ENCODE results near the gene CNTLN. TPM values are rescaled to one million over a fixed set of nuclear protein-coding genes. Genes with fewer than 3 reads are reported as not detected.
"Not testable (repeated sequence)": the region's sequence is repeated elsewhere in the genome, so short reads cannot be mapped to it uniquely, and the experiment has no call there.

Gene CNTLN
- total RNA-seq, 1 donor from 2014 or later: 4.1 TPM

DNA sequence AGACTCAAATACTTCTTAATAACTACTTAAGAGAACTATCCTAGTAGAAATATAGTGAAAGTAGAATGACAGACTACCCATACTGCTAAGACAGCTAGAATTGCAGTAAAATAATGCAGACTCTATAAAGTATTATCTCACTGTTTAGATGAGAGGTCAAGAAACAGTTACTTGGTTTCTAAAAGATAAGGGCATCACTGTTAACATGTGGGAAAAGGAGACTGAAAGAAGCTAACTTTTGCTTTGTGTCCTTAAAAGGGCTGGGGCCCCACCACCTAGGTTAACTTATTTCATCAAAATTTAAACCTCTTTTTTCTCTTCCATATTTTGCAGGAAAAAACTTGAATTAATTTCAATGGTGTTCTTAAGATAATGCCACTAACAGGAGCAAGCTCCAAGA, 204.3 kb downstream of the CNTLN start:
- Histone ChIP-seq H3K36me3 (ENCODE audit: control insufficient read depth, insufficient read depth, low read length) (no peaks in the 10 kb centered on the region), H3K4me3 (ENCODE audit: low read depth, low read length) (no peak overlapping the region), H3K27me3 (ENCODE audit: control insufficient read depth, insufficient read depth, low read length) (no peaks in the 10 kb centered on the region)

DNA sequence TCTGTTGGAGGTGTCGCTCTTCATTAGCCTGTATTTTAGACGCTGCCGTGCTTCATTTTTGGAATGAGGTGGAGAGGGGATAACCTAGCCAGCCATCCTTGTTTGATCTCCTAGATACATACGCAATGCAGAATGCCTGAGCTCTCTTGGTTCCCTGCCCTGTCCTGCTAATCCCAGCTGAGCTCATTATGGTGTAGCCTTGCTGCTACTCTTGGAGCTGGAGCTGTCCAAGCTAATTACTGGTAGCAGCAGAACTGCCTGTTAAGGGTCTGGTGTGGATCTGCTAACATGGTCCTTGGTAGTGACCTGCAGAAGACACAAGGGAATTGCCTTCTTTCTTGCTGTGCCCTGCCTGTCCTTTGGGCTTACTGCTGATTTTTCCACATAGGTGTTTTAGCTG, 207.9 kb downstream of the CNTLN start:
- H3K27me3 ChIP-seq (ENCODE audit: control insufficient read depth, insufficient read depth, low read length): no peaks in the 10 kb centered on the region
- TF ChIP-seq, protein P1, sequence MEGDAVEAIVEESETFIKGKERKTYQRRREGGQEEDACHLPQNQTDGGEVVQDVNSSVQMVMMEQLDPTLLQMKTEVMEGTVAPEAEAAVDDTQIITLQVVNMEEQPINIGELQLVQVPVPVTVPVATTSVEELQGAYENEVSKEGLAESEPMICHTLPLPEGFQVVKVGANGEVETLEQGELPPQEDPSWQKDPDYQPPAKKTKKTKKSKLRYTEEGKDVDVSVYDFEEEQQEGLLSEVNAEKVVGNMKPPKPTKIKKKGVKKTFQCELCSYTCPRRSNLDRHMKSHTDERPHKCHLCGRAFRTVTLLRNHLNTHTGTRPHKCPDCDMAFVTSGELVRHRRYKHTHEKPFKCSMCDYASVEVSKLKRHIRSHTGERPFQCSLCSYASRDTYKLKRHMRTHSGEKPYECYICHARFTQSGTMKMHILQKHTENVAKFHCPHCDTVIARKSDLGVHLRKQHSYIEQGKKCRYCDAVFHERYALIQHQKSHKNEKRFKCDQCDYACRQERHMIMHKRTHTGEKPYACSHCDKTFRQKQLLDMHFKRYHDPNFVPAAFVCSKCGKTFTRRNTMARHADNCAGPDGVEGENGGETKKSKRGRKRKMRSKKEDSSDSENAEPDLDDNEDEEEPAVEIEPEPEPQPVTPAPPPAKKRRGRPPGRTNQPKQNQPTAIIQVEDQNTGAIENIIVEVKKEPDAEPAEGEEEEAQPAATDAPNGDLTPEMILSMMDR (IDR thresholded peaks at IDR 0.05; ENCODE audit: insufficient read depth, low read length, poor library complexity, severe bottlenecking): no peak
- DNase-seq (ENCODE audit: low read depth): no peak
- H3K4me3 ChIP-seq (ENCODE audit: low read depth, low read length): no peak overlapping the region
- H3K36me3 ChIP-seq (ENCODE audit: control insufficient read depth, insufficient read depth, low read length): no peaks in the 10 kb centered on the region

More for the DNA sequence above, 204.3 kb downstream of the CNTLN start:
- TF ChIP-seq, protein P1 (IDR thresholded peaks at IDR 0.05; ENCODE audit: insufficient read depth, low read length, poor library complexity, severe bottlenecking): no peak
- DNase-seq (ENCODE audit: low read depth): no peak

DNA sequence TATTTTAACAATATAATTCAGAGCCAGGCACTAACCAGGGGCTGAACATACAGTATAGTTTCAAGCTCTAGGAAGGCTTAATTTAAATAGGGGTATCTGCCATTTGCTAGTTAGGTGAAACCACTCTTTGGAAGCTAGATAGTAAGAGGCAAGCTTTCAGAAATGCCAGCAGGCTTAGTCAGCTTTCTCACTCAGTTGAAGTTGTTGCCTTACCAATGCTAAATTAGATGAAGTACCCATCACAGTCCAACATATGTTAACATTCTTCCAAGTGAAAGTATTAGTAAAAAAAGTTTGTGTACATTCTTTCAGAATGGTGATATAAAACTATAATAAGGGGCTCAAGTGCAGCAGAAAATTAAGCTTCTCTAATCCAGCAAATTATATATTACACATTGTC, 215.0 kb downstream of the CNTLN start:
- no peak for DNase-seq (ENCODE audit: low read depth)
- no peak overlapping the region for H3K4me3 ChIP-seq (ENCODE audit: low read depth, low read length)
- H3K27me3 ChIP-seq (ENCODE audit: control insufficient read depth, insufficient read depth, low read length): no peaks in the 10 kb centered on the region
- TF ChIP-seq, protein P1 (IDR thresholded peaks at IDR 0.05; ENCODE audit: insufficient read depth, low read length, poor library complexity, severe bottlenecking): no peak
- H3K36me3 ChIP-seq (ENCODE audit: control insufficient read depth, insufficient read depth, low read length): no peaks in the 10 kb centered on the region

DNA sequence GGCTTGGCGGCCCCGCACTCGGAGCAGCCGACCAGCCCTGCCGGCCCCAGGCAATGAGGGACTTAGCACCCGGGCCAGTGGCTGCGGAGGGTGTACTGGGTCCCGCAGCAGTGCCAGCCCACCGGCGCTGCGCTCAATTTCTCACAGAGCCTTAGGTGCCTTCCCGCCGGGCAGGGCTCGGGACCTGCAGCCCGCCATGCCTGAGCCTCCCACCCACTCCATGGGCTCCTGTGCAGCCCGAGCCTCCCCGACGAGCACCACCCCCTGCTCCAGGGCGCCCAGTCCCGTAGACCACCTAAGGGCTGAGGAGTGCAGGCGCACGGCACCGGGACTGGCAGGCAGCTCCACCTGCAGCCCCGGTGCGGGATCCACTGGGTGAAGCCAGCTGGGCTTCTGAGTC, 219.2 kb downstream of the CNTLN start:
- DNase-seq (ENCODE audit: low read depth); H3K27me3 ChIP-seq (ENCODE audit: control insufficient read depth, insufficient read depth, low read length); H3K4me3 ChIP-seq (ENCODE audit: low read depth, low read length); H3K36me3 ChIP-seq (ENCODE audit: control insufficient read depth, insufficient read depth, low read length): not testable (repeated sequence)

DNA sequence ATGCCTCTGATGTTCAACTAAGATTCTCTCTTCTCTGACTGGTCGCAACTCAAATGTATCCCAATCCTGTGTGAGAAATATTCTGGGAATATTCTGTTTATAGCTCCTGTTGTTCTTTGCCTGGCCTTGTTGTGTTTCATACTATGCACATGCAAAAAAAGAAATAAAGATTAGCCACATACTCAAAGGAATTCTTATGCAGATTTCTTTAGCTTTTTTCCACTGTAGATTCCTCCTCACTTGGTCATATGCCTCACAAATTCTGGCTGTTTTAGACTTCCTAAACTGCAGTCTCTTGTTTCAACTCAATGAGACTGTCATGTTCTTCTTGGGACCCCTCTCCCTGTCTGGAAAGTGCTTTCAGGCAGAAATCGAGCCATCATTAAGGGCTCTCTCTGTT, 226.5 kb downstream of the CNTLN start:
- Histone ChIP-seq H3K36me3 (ENCODE audit: control insufficient read depth, insufficient read depth, low read length) (no peaks in the 10 kb centered on the region), H3K4me3 (ENCODE audit: low read depth, low read length) (no peak overlapping the region), H3K27me3 (ENCODE audit: control insufficient read depth, insufficient read depth, low read length) (no peaks in the 10 kb centered on the region)
- TF ChIP-seq, protein P1 (IDR thresholded peaks at IDR 0.05; ENCODE audit: insufficient read depth, low read length, poor library complexity, severe bottlenecking): no peak
- DNase-seq (ENCODE audit: low read depth): no peak

DNA sequence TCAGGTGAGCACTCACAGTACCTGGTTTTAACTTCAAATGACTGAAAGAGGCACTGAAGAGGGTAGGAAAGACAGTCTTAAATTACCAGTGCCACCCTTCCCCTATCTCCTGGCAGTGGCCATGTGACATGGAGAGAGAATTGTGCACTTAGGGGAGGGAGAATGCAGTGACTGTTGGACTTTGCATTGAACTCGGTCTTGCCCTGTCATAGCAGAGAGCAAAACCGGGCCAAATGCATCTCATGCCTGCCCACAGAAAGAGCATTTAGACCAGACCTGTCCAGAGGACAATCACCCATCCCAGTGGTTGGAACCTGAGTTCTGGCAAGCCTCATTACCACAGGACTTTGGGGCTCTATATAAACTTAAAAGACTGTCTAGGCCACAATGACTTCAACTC, 232.2 kb downstream of the CNTLN start:
- Histone ChIP-seq H3K36me3 (ENCODE audit: control insufficient read depth, insufficient read depth, low read length) (no peaks in the 10 kb centered on the region), H3K27me3 (ENCODE audit: control insufficient read depth, insufficient read depth, low read length) (no peaks in the 10 kb centered on the region), H3K4me3 (ENCODE audit: low read depth, low read length) (no peak overlapping the region)
- TF ChIP-seq, protein P1 (IDR thresholded peaks at IDR 0.05; ENCODE audit: insufficient read depth, low read length, poor library complexity, severe bottlenecking): no peak
- no peak for DNase-seq (ENCODE audit: low read depth)
